ENCODE data around the gene RPL39.
"Not testable (repeated sequence)": the region's sequence is repeated elsewhere in the genome, so short reads cannot be mapped to it uniquely, and the experiment has no call there.

The RPL39 gene

GRCh38 chrX:119791437-119792231, at the start of gene RPL39:
RPL39 (minus strand) TSS chrX:119791630; CDS start chrX:119791576, 54 bp downstream.
- DNase-seq, result peak; percentile 85 to 87

- DNase-seq, result no peak
Measured at GRCh38 chrX:119833905-119834304, 42.5 kb upstream of the RPL39 start.

- DNase-seq, result no peak
Measured at GRCh38 chrX:119828446-119828845, 37.0 kb upstream of the RPL39 start.

GRCh38 chrX:119826399-119826959, 35.0 kb upstream of the RPL39 start:
- no peak for DNase-seq

- not testable (repeated sequence) for DNase-seq
Measured at GRCh38 chrX:119824221-119824620, 32.8 kb upstream of the RPL39 start.

- peak; percentile 1 to 76 for DNase-seq
Measured at GRCh38 chrX:119821703-119822102, 30.3 kb upstream of the RPL39 start.

- no peak for DNase-seq
Measured at GRCh38 chrX:119817130-119817690, 25.8 kb upstream of the RPL39 start.

- DNase-seq, result no peak
Measured at GRCh38 chrX:119816300-119816699, 24.9 kb upstream of the RPL39 start.

GRCh38 chrX:119809185-119809666, 17.8 kb upstream of the RPL39 start:
- no peak for DNase-seq

- not testable (repeated sequence) for DNase-seq
Measured at GRCh38 chrX:119808461-119808860, 17.0 kb upstream of the RPL39 start.

GRCh38 chrX:119802546-119802945, 11.1 kb upstream of the RPL39 start:
- DNase-seq, result no peak

GRCh38 chrX:119801253-119802221, 10.1 kb upstream of the RPL39 start:
- DNase-seq, result no peak

- peak; percentile 44 to 50 for DNase-seq
Measured at GRCh38 chrX:119790977-119791436, 423 bp downstream of the RPL39 start.

GRCh38 chrX:119784747-119785446, 6.5 kb downstream of the RPL39 start:
- DNase-seq, result peak; percentile 53 to 59

GRCh38 chrX:119783026-119783425, 8.4 kb downstream of the RPL39 start:
- peak in 1 of 2 donors; percentile 43 for DNase-seq

GRCh38 chrX:119778829-119779228, 12.6 kb downstream of the RPL39 start:
- no peak for DNase-seq

GRCh38 chrX:119775517-119776238, 15.8 kb downstream of the RPL39 start:
- no peak for DNase-seq

- DNase-seq, result not testable (repeated sequence)
Measured at GRCh38 chrX:119769388-119769787, 22.0 kb downstream of the RPL39 start.

- not testable (repeated sequence) for DNase-seq
Measured at GRCh38 chrX:119768436-119768835, 23.0 kb downstream of the RPL39 start.

GRCh38 chrX:119763836-119764387, 27.5 kb downstream of the RPL39 start:
- DNase-seq, result no peak

GRCh38 chrX:119763181-119763580, 28.2 kb downstream of the RPL39 start:
- DNase-seq, result no peak
